Measurements from ENCODE around the gene ASTE1. TPM values are rescaled to one million over a fixed set of nuclear protein-coding genes. Genes with fewer than 3 reads are reported as not detected.

Gene ASTE1, protein sequence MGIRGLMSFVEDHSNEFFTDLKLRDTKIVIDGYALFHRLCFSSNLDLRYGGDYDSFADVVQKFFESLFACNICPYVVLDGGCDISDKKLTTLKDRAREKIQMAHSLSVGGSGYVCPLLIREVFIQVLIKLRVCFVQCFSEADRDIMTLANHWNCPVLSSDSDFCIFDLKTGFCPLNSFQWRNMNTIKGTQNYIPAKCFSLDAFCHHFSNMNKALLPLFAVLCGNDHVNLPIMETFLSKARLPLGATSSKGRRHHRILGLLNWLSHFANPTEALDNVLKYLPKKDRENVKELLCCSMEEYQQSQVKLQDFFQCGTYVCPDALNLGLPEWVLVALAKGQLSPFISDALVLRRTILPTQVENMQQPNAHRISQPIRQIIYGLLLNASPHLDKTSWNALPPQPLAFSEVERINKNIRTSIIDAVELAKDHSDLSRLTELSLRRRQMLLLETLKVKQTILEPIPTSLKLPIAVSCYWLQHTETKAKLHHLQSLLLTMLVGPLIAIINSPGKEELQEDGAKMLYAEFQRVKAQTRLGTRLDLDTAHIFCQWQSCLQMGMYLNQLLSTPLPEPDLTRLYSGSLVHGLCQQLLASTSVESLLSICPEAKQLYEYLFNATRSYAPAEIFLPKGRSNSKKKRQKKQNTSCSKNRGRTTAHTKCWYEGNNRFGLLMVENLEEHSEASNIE
- total RNA-seq (13.3 TPM), polyA plus RNA-seq (8.1 TPM)
- long read RNA-seq, donor 1: 0 reads
- long read RNA-seq, donor 2, partial matches to known transcripts: 13 of 16 reads
- long read RNA-seq, donor 2, other reads (novel, unspliced or antisense): 0 of 16 reads
- long read RNA-seq, donor 3, partial matches to known transcripts: 10 of 11 reads
- long read RNA-seq, donor 3, other reads (novel, unspliced or antisense): 0 of 11 reads
- long read RNA-seq, donor 4, partial matches to known transcripts: 0 of 1 reads
- long read RNA-seq, donor 4, other reads (novel, unspliced or antisense): 0 of 1 reads
- long read RNA-seq, donor 5, partial matches to known transcripts: 6 of 8 reads
- long read RNA-seq, donor 5, other reads (novel, unspliced or antisense): 0 of 8 reads
- long read RNA-seq, donor 6: 0 reads
- long read RNA-seq, donor 7, transcript ASTE1-201 (6 exons, 2,664 nt): major isoform, 5 of 5 reads
- long read RNA-seq, donor 7, partial matches to known transcripts: 0 of 5 reads
- long read RNA-seq, donor 7, other reads (novel, unspliced or antisense): 0 of 5 reads
- long read RNA-seq, donor 8: 0 reads
- long read RNA-seq, donor 9: 0 reads
- long read RNA-seq, donor 10, partial matches to known transcripts: 0 of 2 reads
- long read RNA-seq, donor 10, other reads (novel, unspliced or antisense): 0 of 2 reads

- Histone ChIP-seq H3K27me3 (ENCODE audit: control insufficient read depth in 2 of 2, insufficient read depth in 1 of 2, low read length in 1 of 2) (no peaks in the 10 kb centered on the region), H3K27ac (ENCODE audit: low read depth in 1 of 2, low read length in 1 of 2) (peak within 1 kb of the TSS; percentile 90 to 95), H3K9me3 (ENCODE audit: control insufficient read depth in 2 of 2, insufficient read depth in 1 of 2, low read length in 1 of 2) (no peaks in the 10 kb centered on the region), H3K36me3 (ENCODE audit: control insufficient read depth in 2 of 2, insufficient read depth in 2 of 2, low read length in 1 of 2) (peaks cover 6 to 12% of the 10 kb centered on the region in 2 donors), H3K4me3 (ENCODE audit: low read length in 2 of 2) (peak within 1 kb of the TSS; percentile 74 to 83), H3K4me1 (ENCODE audit: control insufficient read depth in 2 of 2, insufficient read depth in 2 of 2, low read length in 2 of 2) (peaks cover 11 to 15% of the 10 kb centered on the region in 2 donors)
- peak; percentile 62 to 90 (median 78) for DNase-seq (ENCODE audit: low read depth in 6 of 9, low spot score in 9 of 9)
- whole genome bisulfite sequencing: 1% methylated on average over 56 of the region's 56 CpGs
Observed at GRCh38 chr3:131026321-131027151, at the start of gene ASTE1, which contains the start of gene NEK11. TSS of gene ASTE1 (minus strand) at chr3:131026825. CDS start at chr3:131025306, 1,519 bp downstream. TSS of gene NEK11 (plus strand) at chr3:131026877. CDS start at chr3:131029709, 2,832 bp downstream.

DNA sequence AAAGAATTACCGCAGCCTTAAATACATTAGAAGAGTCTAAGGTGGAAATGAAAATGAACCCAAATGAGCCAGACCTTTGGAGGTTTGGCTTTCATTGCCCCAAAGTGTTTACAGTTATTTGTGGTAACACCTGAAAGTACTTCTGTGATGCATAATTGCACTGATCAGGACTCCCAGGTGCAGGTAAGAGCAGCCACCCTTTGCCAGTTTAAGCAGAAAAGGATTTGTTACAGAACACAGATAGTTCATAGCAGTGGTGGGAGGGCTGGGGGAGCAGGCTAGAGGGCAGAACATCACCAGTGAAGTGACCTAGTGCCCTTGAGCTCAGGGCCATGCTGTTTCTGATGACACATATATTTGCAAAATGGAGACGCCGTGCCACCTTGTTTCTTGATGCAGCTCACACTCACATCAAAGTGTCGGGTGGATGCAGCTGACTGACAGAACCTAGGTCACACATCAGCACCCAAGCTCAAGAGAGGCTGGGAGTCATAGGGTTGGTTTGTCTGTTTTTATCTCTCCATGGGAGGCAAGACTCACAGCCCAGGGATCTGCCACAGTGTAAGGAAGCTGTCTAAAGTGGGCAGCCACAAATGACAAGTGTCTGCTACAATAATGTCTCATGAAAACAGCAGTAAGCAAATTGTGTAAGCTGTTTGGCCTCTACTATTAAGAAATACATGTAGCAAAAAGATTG is 49.2 kb upstream of the ASTE1 start:
- WGBS: 70% methylated on average over 4 of the region's 4 CpGs
- peak in 2 of 9 donors; percentile 8 to 10 for DNase-seq (ENCODE audit: low read depth in 6 of 9, low spot score in 9 of 9)
- Histone ChIP-seq H3K4me3 (ENCODE audit: low read length in 2 of 2) (no peak overlapping the region), H3K36me3 (ENCODE audit: control insufficient read depth in 2 of 2, insufficient read depth in 2 of 2, low read length in 1 of 2) (no peaks in the 10 kb centered on the region), H3K27me3 (ENCODE audit: control insufficient read depth in 2 of 2, insufficient read depth in 1 of 2, low read length in 1 of 2) (no peaks in the 10 kb centered on the region), H3K4me1 (ENCODE audit: control insufficient read depth in 2 of 2, insufficient read depth in 2 of 2, low read length in 2 of 2) (no peaks in the 10 kb centered on the region), H3K9me3 (ENCODE audit: control insufficient read depth in 2 of 2, insufficient read depth in 1 of 2, low read length in 1 of 2) (no peaks in the 10 kb centered on the region), H3K27ac (ENCODE audit: low read depth in 1 of 2, low read length in 1 of 2) (no peak overlapping the region)

- Histone ChIP-seq H3K27me3 (ENCODE audit: control insufficient read depth in 2 of 2, insufficient read depth in 1 of 2, low read length in 1 of 2) (no peaks in the 10 kb centered on the region), H3K9me3 (ENCODE audit: control insufficient read depth in 2 of 2, insufficient read depth in 1 of 2, low read length in 1 of 2) (no peaks in the 10 kb centered on the region), H3K4me3 (ENCODE audit: low read length in 2 of 2) (no peak overlapping the region), H3K4me1 (ENCODE audit: control insufficient read depth in 2 of 2, insufficient read depth in 2 of 2, low read length in 2 of 2) (no peaks in the 10 kb centered on the region), H3K36me3 (ENCODE audit: control insufficient read depth in 2 of 2, insufficient read depth in 2 of 2, low read length in 1 of 2) (no peaks in the 10 kb centered on the region), H3K27ac (ENCODE audit: low read depth in 1 of 2, low read length in 1 of 2) (no peak overlapping the region)
- 92% methylated on average over 2 of the region's 2 CpGs for WGBS
- DNase-seq (ENCODE audit: low read depth in 6 of 9, low spot score in 9 of 9): no peak
Observed at GRCh38 chr3:131072845-131073244, 46.2 kb upstream of the ASTE1 start.

GRCh38 chr3:131072099-131072559 is 45.5 kb upstream of the ASTE1 start:
- no peaks in the 10 kb centered on the region for H3K9me3 ChIP-seq (ENCODE audit: control insufficient read depth in 2 of 2, insufficient read depth in 1 of 2, low read length in 1 of 2)
- H3K4me1 ChIP-seq (ENCODE audit: control insufficient read depth in 2 of 2, insufficient read depth in 2 of 2, low read length in 2 of 2): no peaks in the 10 kb centered on the region
- 77% methylated on average over 2 of the region's 2 CpGs for WGBS
- no peak overlapping the region for H3K4me3 ChIP-seq (ENCODE audit: low read length in 2 of 2)
- DNase-seq (ENCODE audit: low read depth in 6 of 9, low spot score in 9 of 9): no peak
- no peaks in the 10 kb centered on the region for H3K27me3 ChIP-seq (ENCODE audit: control insufficient read depth in 2 of 2, insufficient read depth in 1 of 2, low read length in 1 of 2)
- H3K36me3 ChIP-seq (ENCODE audit: control insufficient read depth in 2 of 2, insufficient read depth in 2 of 2, low read length in 1 of 2): no peaks in the 10 kb centered on the region
- H3K27ac ChIP-seq (ENCODE audit: low read depth in 1 of 2, low read length in 1 of 2): no peak overlapping the region

- Histone ChIP-seq H3K27me3 (ENCODE audit: control insufficient read depth in 2 of 2, insufficient read depth in 1 of 2, low read length in 1 of 2) (no peaks in the 10 kb centered on the region), H3K9me3 (ENCODE audit: control insufficient read depth in 2 of 2, insufficient read depth in 1 of 2, low read length in 1 of 2) (no peaks in the 10 kb centered on the region)
Observed at GRCh38 chr3:131067983-131068382, 41.4 kb upstream of the ASTE1 start.

GRCh38 chr3:131053043-131053859 is 26.6 kb upstream of the ASTE1 start:
- Histone ChIP-seq H3K27ac (ENCODE audit: low read depth in 1 of 2, low read length in 1 of 2) (no peak overlapping the region), H3K4me3 (ENCODE audit: low read length in 2 of 2) (no peak overlapping the region), H3K4me1 (ENCODE audit: control insufficient read depth in 2 of 2, insufficient read depth in 2 of 2, low read length in 2 of 2) (no peaks in the 10 kb centered on the region), H3K9me3 (ENCODE audit: control insufficient read depth in 2 of 2, insufficient read depth in 1 of 2, low read length in 1 of 2) (no peaks in the 10 kb centered on the region), H3K36me3 (ENCODE audit: control insufficient read depth in 2 of 2, insufficient read depth in 2 of 2, low read length in 1 of 2) (no peaks in the 10 kb centered on the region), H3K27me3 (ENCODE audit: control insufficient read depth in 2 of 2, insufficient read depth in 1 of 2, low read length in 1 of 2) (no peaks in the 10 kb centered on the region)
- 96% methylated on average over 3 of the region's 3 CpGs for WGBS
- DNase-seq (ENCODE audit: low read depth in 6 of 9, low spot score in 9 of 9): no peak

More at GRCh38 chr3:131067983-131068382, 41.4 kb upstream of the ASTE1 start:
- H3K36me3 ChIP-seq (ENCODE audit: control insufficient read depth in 2 of 2, insufficient read depth in 2 of 2, low read length in 1 of 2): no peaks in the 10 kb centered on the region
- no peak overlapping the region for H3K27ac ChIP-seq (ENCODE audit: low read depth in 1 of 2, low read length in 1 of 2)
- no peak overlapping the region for H3K4me3 ChIP-seq (ENCODE audit: low read length in 2 of 2)
- no peak for DNase-seq (ENCODE audit: low read depth in 6 of 9, low spot score in 9 of 9)
- H3K4me1 ChIP-seq (ENCODE audit: control insufficient read depth in 2 of 2, insufficient read depth in 2 of 2, low read length in 2 of 2): no peaks in the 10 kb centered on the region

- Histone ChIP-seq H3K27ac (ENCODE audit: low read depth in 1 of 2, low read length in 1 of 2) (no peak overlapping the region), H3K4me3 (ENCODE audit: low read length in 2 of 2) (no peak overlapping the region), H3K27me3 (ENCODE audit: control insufficient read depth in 2 of 2, insufficient read depth in 1 of 2, low read length in 1 of 2) (no peaks in the 10 kb centered on the region), H3K4me1 (ENCODE audit: control insufficient read depth in 2 of 2, insufficient read depth in 2 of 2, low read length in 2 of 2) (no peaks in the 10 kb centered on the region), H3K9me3 (ENCODE audit: control insufficient read depth in 2 of 2, insufficient read depth in 1 of 2, low read length in 1 of 2) (no peaks in the 10 kb centered on the region), H3K36me3 (ENCODE audit: control insufficient read depth in 2 of 2, insufficient read depth in 2 of 2, low read length in 1 of 2) (no peaks in the 10 kb centered on the region)
- 94% methylated on average over 3 of the region's 3 CpGs for WGBS
- no peak for DNase-seq (ENCODE audit: low read depth in 6 of 9, low spot score in 9 of 9)
Observed at GRCh38 chr3:131050001-131050400, 23.4 kb upstream of the ASTE1 start.
